ENCODE results near the gene FERMT2.

FERMT2 gene

GRCh38 chr14:52951681-52952554 lies 1.1 kb upstream of the FERMT2 start:
- DNase-seq (ENCODE audit: extremely low read depth, low read depth), result peak; percentile 62
- TF ChIP-seq CTCF (IDR thresholded peaks at IDR 0.05; ENCODE audit: low read depth, low read length), result peak; percentile 62

GRCh38 chr14:52950410-52950897 lies 396 bp downstream of the FERMT2 start:
- no peak for DNase-seq (ENCODE audit: extremely low read depth, low read depth)
- no peak for TF ChIP-seq CTCF (IDR thresholded peaks at IDR 0.05; ENCODE audit: low read depth, low read length)

GRCh38 chr14:52949711-52950409 lies 990 bp downstream of the FERMT2 start:
- no peak for TF ChIP-seq CTCF (IDR thresholded peaks at IDR 0.05; ENCODE audit: low read depth, low read length)
- DNase-seq (ENCODE audit: extremely low read depth, low read depth), result no peak

- no peak for TF ChIP-seq CTCF (IDR thresholded peaks at IDR 0.05; ENCODE audit: low read depth, low read length)
- DNase-seq (ENCODE audit: extremely low read depth, low read depth), result no peak
These were observed 1.6 kb downstream of the FERMT2 start for GRCh38 chr14:52949249-52949648.

GRCh38 chr14:52948836-52949235 lies 2.0 kb downstream of the FERMT2 start:
- no peak for DNase-seq (ENCODE audit: extremely low read depth, low read depth)
- no peak for TF ChIP-seq CTCF (IDR thresholded peaks at IDR 0.05; ENCODE audit: low read depth, low read length)

GRCh38 chr14:52948039-52948438 lies 2.8 kb downstream of the FERMT2 start:
- DNase-seq (ENCODE audit: extremely low read depth, low read depth), result no peak

More at GRCh38 chr14:52948039-52948438, 2.8 kb downstream of the FERMT2 start:
- TF ChIP-seq CTCF (IDR thresholded peaks at IDR 0.05; ENCODE audit: low read depth, low read length), result no peak
